Activated CD8-positive, alpha-beta T cell treated with anti-CD3 and anti-CD28 coated beads for 36 hours (primary cell): Measurements from ENCODE around the gene ERAL1. TPM values are rescaled to one million over a fixed set of nuclear protein-coding genes. Genes with fewer than 3 reads are reported as not detected.

Experiments
- ATAC-seq: fragments of 200-7000 bp; cut with Tn5 transposase; one replicate; pipeline ENCODE4 v1.10.0; 2021; ENCODE audit warnings: mild to moderate bottlenecking, moderate library complexity
- CTCF ChIA-PET: fragments of 350-600 bp; sonication (Branson Sonifier 250); formaldehyde crosslinking; loops from one replicate; lab custom pipeline; 2021; ENCODE audit warnings: antibody characterized with exemption; lab: Charles Lee
- POLR2A ChIA-PET: fragments of 350-600 bp; sonication (Branson Sonifier 250); formaldehyde crosslinking; loops from one replicate; lab custom pipeline; 2021; ENCODE audit warnings: antibody characterized with exemption; lab: Charles Lee
- DNase-seq: peaks from one replicate; pipeline ENCODE4 v3.0.0-alpha.2; 2020
- H3K27ac Mint-ChIP-seq: one replicate; pipeline ENCODE4 v1.8.0; 2021; ENCODE audit warnings: mild to moderate bottlenecking, mixed read lengths
- H3K27me3 Mint-ChIP-seq: one replicate; pipeline ENCODE4 v1.8.0; 2021; ENCODE audit warnings: mixed read lengths
- H3K36me3 Mint-ChIP-seq: one replicate; pipeline ENCODE4 v1.8.0; 2021; ENCODE audit warnings: low read depth, mixed read lengths
- H3K4me1 Mint-ChIP-seq: one replicate; pipeline ENCODE4 v1.8.0; 2021; ENCODE audit warnings: low read depth, mixed read lengths
- H3K4me3 Mint-ChIP-seq: one replicate; pipeline ENCODE4 v1.8.0; 2021; ENCODE audit warnings: mild to moderate bottlenecking, moderate library complexity, mixed read lengths
- H3K9me3 Mint-ChIP-seq: one replicate; pipeline ENCODE4 v1.8.0; 2021; ENCODE audit warnings: mixed read lengths
- CTCF ChIP-seq: fragments of 200-600 bp; IDR thresholded peaks from one replicate; pipeline ENCODE4 v1.8.0; 2022; ENCODE audit warnings: antibody characterized with exemption, mild to moderate bottlenecking
- intact Hi-C: fragments of 100-400 bp; cut with micrococcal nuclease; formaldehyde crosslinking; loops from one replicate; pipeline ENCODE4 v1.10.0; 2022
- total RNA-seq, 2 experiments: library from RNA; stranded (reverse); gene quantifications; one replicate each; pipeline ENCODE4 v1.2.3, GENCODE V29; 2021

The ERAL1 gene
- total RNA-seq, 2 experiments from 2014 or later, result 58.2 to 60.0 TPM

DNA sequence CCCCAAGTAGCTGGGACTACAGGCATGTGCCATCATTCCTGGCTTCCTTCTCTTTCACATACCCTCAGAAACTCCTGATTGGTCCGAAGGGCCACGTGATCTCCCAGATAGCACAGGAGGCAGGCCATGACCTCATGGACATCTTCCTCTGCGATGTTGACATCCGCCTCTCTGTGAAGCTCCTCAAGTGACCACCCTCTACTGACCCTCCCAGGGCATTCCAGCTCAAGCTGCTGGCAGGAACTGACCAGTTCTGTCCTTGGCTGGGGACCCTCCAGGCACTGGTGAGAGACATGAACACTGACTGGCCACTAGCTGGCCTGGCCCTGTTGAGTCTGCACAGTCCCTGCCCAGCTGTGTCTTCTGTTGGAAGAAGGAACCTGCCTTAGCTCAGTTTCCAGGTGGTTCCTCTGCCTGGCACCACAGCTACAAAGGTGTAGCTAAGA lies 5.6 kb downstream of the ERAL1 start:
- POLR2A ChIA-PET, result interaction anchor here (0.6 to 3.0 kb wide), 3 partner anchors 11 to 41 kb away, joined by 3 to 18 read pairs (median 4); no protein-coding TSS in a partner anchor

DNA sequence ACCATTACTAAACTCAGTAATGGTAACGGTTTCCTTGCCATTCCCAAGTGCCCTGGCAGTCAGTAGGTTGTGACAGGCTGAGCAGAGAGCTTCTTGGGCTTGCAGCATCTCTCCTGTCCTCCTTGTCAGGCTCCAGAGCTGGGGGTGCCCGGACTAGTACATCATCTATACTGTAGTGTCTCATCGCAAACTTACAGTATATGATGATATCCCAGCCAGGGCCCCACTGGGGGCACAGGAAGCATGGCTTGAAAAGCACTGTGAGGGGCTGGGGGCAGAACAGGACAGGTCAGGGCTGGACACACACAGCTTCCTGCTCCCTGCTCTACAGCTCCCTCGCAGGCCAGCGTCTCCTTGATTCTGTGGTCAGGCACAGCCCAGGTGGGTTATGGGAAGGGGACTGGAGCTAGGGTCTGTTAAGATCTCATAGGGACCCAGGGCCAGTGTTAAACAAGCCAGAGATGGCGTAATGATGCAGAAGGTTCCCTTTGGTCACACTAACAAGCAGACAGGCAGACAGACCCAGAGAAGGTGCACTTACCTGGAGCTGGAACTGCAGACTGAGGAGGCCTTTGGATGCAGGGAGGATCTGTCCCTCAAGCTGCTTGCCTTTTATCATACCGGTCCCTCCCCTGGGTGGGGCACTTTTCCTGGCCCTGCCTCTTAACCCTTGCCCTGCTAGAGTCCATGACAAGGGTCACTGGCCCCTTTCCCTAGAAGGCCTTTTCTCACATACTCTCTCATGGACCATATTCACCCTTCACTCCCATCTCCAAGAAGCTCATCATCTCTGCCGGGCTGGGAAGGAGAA lies 6.8 kb downstream of the ERAL1 start:
- DNase-seq (no peak), ATAC-seq (no peak)
- H3K4me3 Mint-ChIP-seq, result no peak overlapping the region
- H3K27me3 Mint-ChIP-seq, result no peaks in the 10 kb centered on the region
- H3K9me3 Mint-ChIP-seq, result no peaks in the 10 kb centered on the region
- POLR2A ChIA-PET, result interaction anchor here (0.7 to 3.0 kb wide), 2 partner anchors 10 to 20 kb away, joined by 3 to 18 read pairs; no protein-coding TSS in a partner anchor
- TF ChIP-seq CTCF, result no peak
- peaks cover 18% of the 10 kb centered on the region for H3K36me3 Mint-ChIP-seq
- peaks cover 15% of the 10 kb centered on the region for H3K4me1 Mint-ChIP-seq
- intact Hi-C loops, result no loop called here
- H3K27ac Mint-ChIP-seq, result no peak overlapping the region
- CTCF ChIA-PET, result interaction anchor here (0.7 to 1.4 kb wide), 3 partner anchors 9 to 98 kb away, joined by 3 to 12 read pairs (median 3); no protein-coding TSS in a partner anchor

More for the DNA sequence above, 5.6 kb downstream of the ERAL1 start:
- Mint-ChIP-seq H3K4me1 (peaks cover 24% of the 10 kb centered on the region), H3K9me3 (no peaks in the 10 kb centered on the region), H3K27me3 (no peaks in the 10 kb centered on the region), H3K4me3 (no peak overlapping the region), H3K36me3 (peaks cover 18% of the 10 kb centered on the region), H3K27ac (no peak overlapping the region)
- ATAC-seq (no peak), DNase-seq (no peak)
- CTCF ChIA-PET, result interaction anchor here (0.8 to 3.0 kb wide), 3 partner anchors 12 to 134 kb away, joined by 3 to 12 read pairs (median 6); partner anchors contain the start of gene TLCD1
- no peak for TF ChIP-seq CTCF
- intact Hi-C loops, result no loop called here

DNA sequence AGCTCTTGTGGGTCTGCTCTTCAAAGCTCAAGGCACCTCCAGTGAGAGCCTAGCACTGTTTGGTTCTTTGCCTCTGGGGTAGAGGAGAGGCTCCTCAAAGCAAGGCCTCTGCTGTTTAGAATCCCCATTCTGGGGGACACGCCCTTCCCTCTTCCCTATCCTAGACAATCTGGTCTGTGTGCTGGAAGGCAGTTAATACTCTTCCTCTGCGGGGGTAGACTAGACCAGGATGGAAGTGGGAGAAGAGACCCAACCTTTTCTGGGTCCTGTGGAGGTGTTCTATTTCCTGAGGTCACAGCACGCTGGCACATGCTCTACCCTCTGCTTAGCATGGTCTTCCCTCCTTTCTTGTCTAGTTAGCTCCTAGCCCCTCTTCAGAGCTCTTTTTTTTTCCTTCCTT lies 7.7 kb downstream of the ERAL1 start:
- no peak overlapping the region for H3K4me3 Mint-ChIP-seq
- TF ChIP-seq CTCF, result no peak
- CTCF ChIA-PET, result interaction anchor here (1.4 kb wide), 1 partner anchor 99 kb away, joined by 12 read pairs; no protein-coding TSS in a partner anchor
- ATAC-seq (no peak), DNase-seq (no peak)
- H3K27ac Mint-ChIP-seq, result no peak overlapping the region
- H3K4me1 Mint-ChIP-seq, result peaks cover 9% of the 10 kb centered on the region
- H3K27me3 Mint-ChIP-seq, result no peaks in the 10 kb centered on the region
- POLR2A ChIA-PET, result interaction anchor here (3.0 kb wide), 1 partner anchor 9 kb away, joined by 18 read pairs; no protein-coding TSS in a partner anchor
- intact Hi-C loops, result no loop called here
- H3K36me3 Mint-ChIP-seq, result peaks cover 16% of the 10 kb centered on the region
- H3K9me3 Mint-ChIP-seq, result no peaks in the 10 kb centered on the region

- Mint-ChIP-seq H3K27ac (no peak overlapping the region), H3K9me3 (no peaks in the 10 kb centered on the region), H3K36me3 (peaks cover 7% of the 10 kb centered on the region), H3K4me3 (no peak overlapping the region), H3K27me3 (no peaks in the 10 kb centered on the region), H3K4me1 (no peaks in the 10 kb centered on the region)
- no peak for TF ChIP-seq CTCF
- ATAC-seq (no peak), DNase-seq (no peak)
- ChIA-PET CTCF (interaction anchor here (1.1 to 1.5 kb wide), 3 partner anchors 14 to 100 kb away, joined by 3 to 7 read pairs (median 4); no protein-coding TSS in a partner anchor), POLR2A (no interaction called here)
- intact Hi-C loops, result no loop called here
These were observed 9.1 kb downstream of the ERAL1 start for GRCh38 chr17:28863953-28864352.
